HG02759 (cell line): Measurements from ENCODE around the gene ANKRD39.
"Not testable (repeated sequence)": the region's sequence is repeated elsewhere in the genome, so short reads cannot be mapped to it uniquely, and the experiment has no call there.

Source experiments
- ATAC-seq: cut with Tn5 transposase; IDR thresholded peaks from one replicate; pipeline ENCODE4 v1.9.1; 2021; ENCODE audit warnings: mild to moderate bottlenecking, moderate library complexity; ENCODE audit not compliant: unreplicated experiment

Gene ANKRD39

DNA sequence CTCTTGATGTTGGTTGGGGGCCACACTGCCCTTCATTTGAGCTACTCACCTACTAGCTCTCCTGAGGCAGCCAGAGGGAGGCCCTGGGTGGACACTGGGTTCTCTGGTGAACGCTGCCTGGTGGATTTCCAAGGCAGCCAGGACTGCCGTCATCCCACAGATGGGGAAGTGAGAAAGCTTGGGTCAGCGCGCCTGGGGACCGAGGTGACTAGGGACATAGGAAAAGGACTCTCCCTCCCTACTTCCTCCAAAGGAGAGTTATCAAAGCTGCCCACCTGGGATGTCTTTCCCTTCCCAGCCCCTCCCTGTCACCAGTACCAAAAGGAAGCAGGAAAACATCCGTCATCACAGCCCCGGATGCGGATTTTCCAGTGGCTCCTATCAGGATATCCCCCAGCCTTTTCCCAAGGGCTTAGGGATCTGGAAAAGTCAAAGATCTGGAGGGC lies 15.9 kb upstream of the ANKRD39 start:
- ATAC-seq: no peak

DNA sequence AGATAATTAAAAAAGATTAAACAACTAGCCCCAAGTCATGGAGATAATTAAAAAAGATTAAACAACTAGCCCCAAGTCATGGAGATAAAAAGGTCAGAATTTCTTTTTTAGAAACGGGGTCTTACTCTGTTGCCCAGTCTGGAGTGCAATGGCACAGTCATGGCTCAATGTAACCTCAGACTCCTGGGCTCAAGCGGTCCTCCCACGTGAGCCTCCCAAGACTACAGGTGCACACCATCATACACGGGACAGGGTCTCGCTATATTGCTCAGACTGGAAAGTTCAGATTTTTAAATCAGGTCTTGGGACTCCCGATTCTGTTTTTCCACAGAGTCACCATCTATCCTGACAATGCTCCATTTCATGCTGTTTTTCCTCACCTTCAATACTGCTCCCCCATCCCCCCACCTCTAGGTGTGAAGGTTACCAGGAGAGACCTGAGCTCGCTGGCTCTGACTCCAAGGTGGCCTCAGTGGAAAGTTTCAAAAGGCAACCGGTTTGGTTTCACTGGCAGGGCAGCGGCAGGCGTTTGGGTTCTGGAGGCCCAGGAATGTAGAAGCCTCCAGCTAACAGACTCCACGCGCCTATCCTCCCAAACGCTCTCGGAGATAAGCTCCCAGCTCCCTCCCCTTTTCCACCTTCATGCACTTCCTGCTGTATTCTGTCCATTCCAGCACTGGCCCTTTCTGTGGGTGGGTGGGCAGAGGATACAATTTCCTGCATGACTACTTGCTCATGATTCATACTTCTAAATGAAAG lies 15.0 kb upstream of the ANKRD39 start:
- ATAC-seq: no peak

DNA sequence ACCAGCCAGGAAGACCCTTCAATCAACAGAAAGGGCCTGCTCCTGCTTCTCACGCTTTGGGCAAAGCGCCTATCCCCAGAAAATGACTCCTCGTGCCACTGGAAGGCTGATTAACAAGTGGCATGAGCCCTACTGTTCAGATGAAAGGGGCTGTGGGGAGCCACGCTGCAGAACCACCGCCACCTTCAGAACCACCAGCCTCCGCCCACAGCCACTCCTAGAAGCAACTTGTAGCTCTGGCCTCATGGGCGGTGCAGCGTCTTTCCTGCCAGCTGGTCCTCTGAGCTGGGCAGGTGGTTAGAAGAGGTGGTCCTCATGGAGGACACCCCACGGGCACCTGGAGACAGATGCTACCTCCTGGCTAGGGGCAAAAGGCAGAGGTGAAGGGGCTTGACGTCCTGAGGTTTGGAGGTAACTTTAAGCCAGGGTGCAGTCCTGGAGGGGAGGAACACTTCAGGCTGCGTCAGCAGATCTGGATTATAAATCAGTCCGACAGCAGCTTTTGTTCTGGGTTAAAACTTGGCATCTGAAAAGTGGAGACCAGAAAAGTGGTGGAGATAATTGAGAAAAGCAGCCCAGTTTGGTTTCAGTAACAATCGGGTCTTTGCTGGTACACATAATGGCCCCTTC lies 12.9 kb upstream of the ANKRD39 start:
- no peak for ATAC-seq

DNA sequence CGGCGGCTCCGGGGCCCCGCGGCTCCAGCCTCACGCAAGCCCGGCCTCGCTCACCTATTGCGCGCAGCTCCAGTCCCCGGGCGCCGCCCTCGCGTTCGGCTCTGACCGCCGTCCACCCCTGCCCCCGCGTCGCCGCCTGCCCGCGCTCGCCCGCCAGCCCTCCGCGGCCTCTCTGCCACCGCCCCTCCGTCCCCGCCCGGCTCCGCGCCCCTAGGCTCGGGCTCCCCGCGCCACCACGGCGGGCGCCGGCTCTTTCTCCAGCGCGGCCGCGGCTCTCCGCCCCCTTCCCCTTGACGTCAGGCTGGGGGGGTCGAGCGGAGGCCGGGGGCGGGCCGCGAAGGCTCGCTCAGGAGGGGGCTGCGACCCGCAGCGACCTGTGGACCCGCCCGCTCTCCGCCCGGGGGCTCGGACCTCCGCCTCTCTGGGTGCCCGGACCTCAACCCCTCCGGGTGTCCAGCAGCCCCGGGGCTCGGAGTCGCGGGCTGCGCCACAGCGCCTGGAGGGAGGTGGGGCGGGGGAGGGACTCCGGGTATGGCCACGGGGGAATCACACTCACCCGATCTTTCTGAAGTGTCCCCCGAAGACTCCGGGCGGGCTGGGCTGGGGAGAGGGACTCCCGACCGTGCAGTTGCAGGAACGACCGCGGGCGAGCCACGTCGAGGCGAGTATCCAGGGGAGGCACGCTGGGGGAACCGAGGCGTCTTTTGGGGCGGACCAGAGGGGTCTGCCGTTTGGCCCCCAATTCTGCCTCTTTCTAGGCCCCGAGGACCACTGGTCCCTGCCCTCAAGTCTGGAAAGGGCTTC lies 12.2 kb upstream of the ANKRD39 start, which contains the start of gene SEMA4C:
SEMA4C (minus strand) TSS at position 259 of the 804 bp plus-strand sequence. CDS start 2,194 bp downstream, outside the sequence.
- no peak for ATAC-seq

DNA sequence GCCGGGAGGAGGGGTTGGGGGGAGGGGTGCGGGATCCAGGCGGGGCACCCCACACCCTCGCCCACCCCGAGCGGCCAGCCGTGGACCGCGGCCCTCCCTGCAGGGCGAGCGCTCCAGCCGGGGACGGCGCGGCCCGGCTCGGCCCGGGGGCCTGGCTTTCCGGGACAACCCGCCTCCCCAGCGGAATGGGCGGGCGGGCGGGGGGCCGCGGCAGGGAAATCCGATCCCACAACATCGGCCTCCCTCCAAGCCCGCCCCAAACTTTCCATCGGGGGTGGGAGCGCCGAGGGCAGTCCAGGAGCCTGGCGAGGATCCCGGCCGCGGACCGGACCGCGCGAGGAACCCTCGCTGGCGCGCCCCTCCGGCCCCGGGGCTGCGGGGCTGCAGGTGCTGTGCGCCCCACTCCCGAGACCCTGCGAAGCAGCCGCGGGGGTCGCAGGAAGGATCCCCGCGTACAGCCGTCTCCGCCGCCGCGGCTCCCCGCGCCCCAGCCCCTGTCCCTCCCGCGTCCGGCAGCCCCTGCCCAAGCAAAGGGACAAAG lies 11.5 kb upstream of the ANKRD39 start:
- ATAC-seq: peak; percentile 16

DNA sequence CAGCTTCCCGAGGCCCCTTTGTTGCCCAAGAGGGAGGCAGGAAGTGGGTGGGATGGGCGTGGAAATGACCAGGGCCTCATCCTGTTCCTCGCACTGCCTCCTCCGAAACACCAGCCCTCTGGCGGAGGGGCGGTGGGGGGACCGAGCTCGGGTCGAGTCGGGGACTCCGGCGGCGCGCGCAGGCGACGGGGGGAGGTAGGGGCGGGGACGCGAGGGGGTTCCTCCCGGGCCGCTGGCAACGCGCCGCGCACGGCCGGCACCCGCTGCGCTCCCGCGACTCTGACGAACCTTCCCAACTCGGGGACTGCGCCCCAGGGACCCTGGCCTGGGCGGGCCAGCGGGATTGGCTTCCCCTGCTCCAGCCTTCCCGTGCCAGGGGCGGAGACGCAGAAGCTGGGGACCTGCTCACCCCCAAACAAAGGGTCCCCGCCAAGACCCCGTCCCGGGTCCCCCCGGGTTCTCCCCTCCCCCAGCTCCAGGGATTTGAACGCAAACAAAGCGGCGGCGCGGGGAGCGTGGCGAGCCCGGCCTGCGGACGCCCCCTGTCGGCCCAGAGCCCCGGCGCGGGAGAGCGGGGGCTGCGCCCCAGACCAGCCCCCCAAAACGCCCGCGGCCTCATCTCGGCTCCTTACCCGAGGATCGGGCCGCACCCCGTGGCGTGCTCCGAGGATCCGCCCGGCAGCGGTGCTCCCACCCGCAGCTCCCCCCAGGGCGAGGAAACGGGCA lies 10.9 kb upstream of the ANKRD39 start:
- ATAC-seq: peak; percentile 48

DNA sequence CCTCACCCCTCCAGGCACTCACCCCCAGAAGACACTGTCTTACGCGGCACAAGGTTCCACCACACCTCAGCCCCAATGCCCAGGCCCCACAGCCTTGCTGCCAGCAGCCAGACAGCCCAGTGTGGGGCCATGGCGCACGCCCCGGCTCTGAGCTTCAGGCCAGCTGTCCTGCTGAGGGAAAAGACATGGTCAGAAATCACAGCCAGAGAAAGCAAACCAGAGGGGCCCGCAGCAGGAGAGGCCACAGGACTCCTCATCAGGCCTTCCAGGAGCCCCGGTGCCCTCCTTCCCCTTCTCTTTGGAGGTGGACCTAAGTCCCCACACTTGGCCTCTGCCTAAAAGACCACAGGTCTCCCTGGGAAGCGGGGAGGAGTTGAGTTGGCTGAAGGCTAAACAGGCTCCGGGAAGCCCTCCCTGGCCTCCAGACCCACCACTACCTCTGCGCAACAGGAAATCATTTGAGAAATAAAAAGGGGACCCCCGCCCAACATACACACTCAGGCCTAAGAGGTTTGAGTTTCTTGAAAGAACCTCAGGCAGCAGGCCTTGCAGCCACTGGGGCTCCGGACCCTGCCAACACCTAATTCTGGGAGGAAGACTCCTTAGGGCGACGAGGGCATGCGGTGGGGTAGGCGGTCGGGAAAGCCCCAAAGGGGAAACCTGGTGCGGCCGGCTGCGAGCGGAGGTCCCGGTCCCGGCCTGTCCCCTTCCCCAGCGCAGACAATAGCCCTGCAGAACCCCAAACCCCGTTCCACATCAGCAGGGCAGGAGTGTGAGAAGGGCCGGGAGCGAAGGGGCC lies 10.1 kb upstream of the ANKRD39 start:
- peak; percentile 16 for ATAC-seq

DNA sequence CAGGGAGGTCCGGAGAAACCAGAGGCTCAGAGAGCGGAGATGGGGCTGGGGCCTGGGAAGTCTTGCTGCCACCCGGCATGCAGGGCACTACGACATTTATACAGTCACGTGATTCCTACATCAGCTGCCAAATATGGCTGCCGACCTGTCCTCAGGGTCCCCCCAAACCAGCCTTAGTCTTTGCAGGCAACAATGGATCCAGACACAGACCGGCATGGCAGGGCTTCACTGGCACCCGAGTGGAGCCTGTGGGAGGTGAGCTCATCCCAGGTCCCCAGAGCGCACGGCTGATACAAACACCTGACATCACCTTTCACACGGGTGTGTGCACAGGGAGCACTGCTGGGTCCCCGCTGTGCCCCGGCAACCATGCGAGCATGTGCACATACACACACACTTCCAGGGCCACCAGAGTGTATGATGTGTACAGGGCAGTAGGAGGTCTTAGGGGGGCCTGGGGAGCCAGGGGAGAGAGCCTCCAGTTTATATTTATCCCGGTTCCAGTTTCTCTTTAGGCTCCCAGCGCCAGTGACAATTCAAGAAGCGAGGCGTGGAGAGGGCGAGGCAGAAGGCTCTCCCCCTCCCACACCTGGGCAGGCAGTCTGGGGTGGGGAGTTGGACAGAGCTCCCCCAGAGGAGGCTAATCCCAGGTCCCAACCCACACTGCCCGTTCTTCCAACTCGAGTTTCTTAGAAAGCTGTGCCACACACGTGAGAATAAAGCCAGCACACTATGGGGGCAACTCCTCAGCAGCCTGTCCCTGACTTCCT lies 9.4 kb upstream of the ANKRD39 start:
- ATAC-seq: no peak

DNA sequence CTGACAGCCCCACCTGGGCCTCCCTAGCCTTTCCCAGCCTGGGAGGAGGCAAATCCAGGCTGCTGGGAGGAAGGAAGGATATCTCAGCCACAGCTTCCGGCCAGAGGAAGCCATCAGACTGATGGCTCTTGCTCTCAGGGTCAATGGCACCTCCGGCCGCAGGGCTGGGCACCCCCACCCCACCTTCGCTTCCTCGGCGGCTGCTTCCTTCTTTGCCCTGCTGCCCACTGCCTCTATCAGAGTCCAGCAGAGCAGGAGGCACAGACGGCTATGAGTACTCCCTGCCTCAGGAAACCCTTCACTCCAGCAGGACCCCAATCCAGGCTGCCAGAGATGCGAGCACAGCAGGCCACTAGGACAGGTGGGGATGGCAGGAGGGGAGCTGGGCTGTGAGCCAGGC lies 8.8 kb upstream of the ANKRD39 start:
- ATAC-seq: no peak

DNA sequence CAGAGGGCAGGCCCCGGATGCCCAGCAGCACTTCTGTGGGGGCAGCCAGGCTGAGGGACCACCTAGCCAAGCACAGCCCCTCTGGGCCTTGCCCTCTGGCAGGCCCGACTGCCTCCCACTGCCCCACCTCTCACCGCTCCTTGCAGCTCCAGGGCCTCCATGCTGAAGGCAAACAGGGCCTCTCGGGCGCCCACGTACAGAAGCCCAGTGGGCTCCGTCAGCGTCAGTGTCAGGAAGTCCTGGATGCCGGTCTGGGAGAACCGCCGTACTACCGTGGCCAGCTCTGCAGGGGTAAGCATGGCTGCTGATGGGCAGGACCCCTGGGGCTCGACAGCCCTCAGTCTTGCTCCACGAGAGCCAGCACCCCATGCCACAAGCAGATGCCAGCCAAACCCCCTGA lies 8.3 kb upstream of the ANKRD39 start:
- no peak for ATAC-seq

DNA sequence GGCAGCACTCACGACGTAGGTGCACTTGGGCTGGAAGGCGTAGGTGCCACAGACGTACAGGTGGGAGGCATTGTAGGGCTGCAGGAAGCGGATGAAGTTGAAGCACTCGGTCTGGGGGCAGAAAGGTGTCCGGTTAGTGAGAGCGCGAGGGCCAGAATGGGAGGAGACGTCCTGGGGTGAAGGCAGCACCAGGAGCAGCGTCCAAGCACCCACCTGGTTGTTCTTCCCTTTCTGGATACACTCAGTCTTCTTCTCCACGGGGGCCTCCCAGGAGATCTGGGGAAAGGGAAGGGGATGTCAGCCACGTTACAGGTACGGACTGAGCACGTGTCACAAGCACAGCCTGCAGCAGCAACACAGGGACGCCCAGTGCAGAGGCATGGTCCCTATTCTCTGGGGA lies 7.8 kb upstream of the ANKRD39 start:
- no peak for ATAC-seq

DNA sequence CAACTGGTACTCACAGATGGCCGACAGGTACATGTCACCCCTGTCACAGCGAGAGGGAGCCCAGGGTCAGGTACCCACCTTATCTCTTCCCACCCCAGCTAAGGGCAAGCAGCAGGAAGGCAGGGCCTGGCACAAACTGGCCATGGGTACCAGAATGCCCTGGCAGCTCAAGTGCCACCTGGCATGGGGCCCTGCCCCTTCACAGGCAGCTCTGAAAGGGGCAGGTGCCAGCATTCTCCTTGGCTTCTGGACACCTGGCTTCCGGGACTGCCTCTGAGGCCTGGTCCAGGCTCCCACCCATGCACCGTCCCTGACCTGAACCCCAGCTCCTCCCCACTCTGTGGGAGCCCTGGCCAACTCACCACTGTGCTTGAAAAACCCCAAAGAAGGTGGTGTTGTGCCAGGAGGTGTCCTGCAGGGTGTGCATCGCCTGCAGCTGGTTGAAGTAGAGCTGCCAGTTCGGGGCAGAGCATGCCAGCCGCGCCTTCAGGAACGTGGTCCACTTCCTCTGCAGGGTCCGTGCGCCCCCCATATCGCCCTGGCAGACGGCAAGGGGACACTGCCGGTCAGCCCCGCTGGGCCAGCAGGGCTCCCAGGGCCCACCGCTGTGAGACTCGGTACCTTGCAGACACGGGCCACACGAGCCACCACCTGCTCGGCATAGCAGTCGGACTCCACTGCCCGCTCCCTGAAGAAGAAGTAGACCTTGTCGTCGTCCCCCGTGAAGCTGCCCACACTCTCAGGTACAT lies 6.7 kb upstream of the ANKRD39 start:
- ATAC-seq: no peak

DNA sequence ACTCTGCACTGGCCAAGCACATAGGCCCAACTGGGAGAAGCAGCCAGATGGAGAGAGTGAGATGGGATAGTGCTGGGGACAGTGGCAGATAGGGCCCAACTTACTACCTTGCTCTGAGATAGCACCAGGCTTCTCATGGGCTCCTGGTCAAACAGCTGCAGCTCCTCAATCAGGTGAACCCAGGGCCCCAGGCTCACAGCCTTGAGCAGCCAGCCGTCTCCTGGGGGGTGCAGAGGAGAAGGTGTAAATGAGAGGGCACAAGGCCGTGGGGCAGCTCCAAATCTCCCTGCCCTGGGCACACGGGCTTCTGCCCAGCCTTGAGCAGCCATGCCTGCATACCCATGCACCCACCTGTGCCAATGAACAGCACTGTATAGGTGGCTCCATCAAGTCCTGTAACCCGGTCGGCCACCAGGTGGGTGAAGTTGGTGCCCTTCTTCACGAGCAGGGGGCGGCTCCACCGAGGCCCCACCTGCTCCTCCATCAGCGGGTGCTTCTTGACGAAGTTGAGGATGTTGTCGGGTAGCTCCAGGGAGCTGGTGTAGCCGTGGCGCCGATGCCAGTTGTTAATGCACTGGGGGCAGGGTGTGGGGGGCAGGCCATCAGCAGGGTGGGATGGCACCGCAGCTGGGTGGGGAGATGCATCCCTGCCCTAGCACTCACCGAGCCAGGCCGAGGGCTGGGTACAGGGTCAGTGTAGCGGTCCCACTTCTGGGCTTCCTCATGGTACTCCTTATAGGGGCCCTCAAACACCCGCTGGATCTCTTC lies 5.9 kb upstream of the ANKRD39 start:
- ATAC-seq: no peak

DNA sequence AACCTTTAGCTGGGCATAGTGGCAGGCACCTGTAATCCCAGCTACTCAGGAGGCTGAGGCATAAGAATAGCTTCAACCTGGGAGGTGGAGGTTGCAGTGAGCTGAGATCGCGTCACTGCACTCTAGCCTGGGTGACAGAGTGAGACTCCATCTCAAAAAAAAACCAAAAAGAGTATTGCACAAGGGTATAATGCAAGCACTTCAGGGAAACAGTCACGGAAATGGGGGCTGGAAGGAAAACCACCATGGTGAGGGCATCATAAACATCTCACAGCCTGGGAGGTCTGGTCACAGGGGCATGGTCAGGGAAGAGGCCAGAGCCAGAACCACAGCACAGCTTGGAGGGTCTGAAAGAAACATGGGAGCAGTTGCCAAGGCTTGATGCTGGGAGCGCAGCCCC lies 5.2 kb upstream of the ANKRD39 start:
- not testable (repeated sequence) for ATAC-seq

DNA sequence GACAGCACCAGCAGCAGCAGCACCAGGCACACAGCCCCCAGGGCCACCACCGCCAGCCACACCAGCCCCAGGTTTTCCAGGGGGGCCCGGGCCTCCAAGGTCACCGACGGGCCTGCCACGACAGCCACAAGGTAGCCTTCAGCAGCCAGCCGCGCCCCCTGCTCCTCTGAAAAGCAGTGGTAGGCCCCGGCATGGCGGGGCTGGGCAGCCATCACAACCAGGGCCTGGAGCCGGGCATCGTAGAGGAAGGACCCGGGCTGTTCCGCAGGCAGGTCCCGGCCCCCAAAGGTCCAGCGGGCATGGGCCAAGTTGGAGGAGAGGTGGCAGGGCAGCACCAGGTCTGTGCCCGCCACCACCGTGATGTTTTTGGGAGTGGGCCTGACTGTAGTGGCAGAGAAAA lies 3.3 kb upstream of the ANKRD39 start:
- ATAC-seq: no peak

DNA sequence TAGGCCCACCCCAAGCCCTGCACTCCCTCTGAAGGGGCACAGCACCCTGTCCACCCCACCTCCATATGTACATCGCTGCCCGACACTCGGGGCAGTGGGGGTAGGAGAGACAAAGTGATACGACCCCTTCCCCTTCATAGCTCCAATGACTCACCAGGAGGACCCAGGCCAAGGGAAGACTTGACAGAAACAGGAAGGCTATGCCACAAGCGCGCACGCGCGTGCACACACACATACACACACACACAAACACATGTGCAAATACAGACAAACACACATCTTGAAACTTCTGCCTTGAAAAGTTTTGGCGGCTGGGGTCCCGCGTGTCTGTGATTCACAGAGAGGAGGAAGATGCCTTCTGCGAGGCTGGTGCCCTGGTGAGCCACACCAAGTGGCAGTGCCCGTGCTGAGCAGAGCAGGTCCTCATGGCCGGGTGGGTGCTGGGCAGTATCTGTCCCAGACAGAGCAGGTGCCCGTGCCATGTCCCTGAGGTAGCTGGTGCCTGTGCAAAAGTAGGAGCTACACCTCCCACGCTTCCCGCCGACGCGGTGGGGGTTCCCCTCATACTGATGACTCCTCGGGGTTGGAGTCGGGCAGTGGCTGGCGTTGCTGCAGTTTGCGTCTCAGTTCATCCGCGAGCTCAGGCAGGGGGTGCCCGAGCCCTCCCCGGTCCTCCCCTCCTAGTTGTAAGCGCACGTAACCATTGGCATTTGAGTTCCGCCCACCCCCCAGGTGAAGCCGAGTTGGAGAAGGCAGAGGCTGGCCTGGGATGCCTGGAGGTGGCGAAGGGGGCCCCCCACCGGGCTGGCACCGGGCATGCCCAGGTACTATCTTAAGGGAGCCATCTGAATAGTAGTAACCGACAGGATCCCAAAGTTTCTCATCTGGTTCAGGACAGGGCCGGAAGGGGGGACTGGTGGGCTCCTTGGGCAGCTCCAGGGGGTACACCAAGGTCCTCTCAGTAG lies 2.5 kb upstream of the ANKRD39 start:
- no peak for ATAC-seq

DNA sequence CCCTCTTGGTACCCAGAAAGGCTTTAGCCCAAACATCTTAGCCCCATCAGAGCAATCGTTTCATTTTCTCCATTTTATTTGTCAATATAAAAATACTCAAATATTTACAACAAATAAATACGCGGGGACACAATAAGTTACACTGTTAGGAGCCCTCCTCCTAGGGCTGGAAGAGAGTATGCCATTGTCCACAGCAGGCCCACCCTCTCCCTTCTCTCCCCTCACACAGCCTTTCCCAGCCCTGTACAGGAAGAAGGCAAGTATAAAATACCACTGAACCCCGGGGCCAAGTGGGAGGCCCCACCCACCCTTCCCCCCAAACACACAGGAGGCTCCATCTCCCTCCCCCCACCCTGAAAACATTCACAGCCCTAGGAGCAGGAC lies 1.9 kb upstream of the ANKRD39 start:
- ATAC-seq: no peak
